OCI-LY1 (cell line): ENCODE data around the gene RAB39B.
A peak's percentile ranks its signal among the peaks of the same experiment; 100 is the strongest.

Experiments used
- H2AFZ ChIP-seq: fragments of 200-600 bp; sonication (generic), shearing (Covaris generic); 2 replicates; pipeline ENCODE4 v1.6.0; 2014; ENCODE audit warnings: antibody characterized with exemption, mild to moderate bottlenecking, low read length
- H3F3A ChIP-seq: fragments of 200-600 bp; sonication (generic), shearing (Covaris generic); 2 replicates; pipeline ENCODE4 v1.6.0; 2014; ENCODE audit warnings: mild to moderate bottlenecking, antibody characterized with exemption, low read length, moderate library complexity; ENCODE audit not compliant: insufficient read depth
- H3K27ac ChIP-seq: fragments of 200-600 bp; sonication (generic); 2 replicates; pipeline ENCODE4 v1.5.1; 2014; ENCODE audit warnings: low read length, mixed run types, mild to moderate bottlenecking, low read depth; ENCODE audit not compliant: poor library complexity, severe bottlenecking
- H3K27me3 ChIP-seq: fragments of 200-600 bp; sonication (generic); 2 replicates; pipeline ENCODE4 v1.6.0; 2014; ENCODE audit warnings: antibody characterized with exemption, mild to moderate bottlenecking, low read length, moderate library complexity; ENCODE audit not compliant: insufficient read depth
- H3K36me3 ChIP-seq: fragments of 200-600 bp; sonication (generic); 2 replicates; pipeline ENCODE4 v1.6.1; 2014; ENCODE audit warnings: mild to moderate bottlenecking, antibody characterized with exemption, low read length, moderate library complexity, mixed read lengths; ENCODE audit not compliant: insufficient read depth
- H3K4me1 ChIP-seq: fragments of 200-600 bp; sonication (generic); 2 replicates; pipeline ENCODE4 v1.5.1; 2014; ENCODE audit warnings: mild to moderate bottlenecking, low read length, moderate library complexity; ENCODE audit not compliant: insufficient read depth, severe bottlenecking
- H3K4me2 ChIP-seq: fragments of 200-600 bp; sonication (generic), shearing (Covaris generic); 2 replicates; pipeline ENCODE4 v1.6.1; 2014; ENCODE audit warnings: low read length
- H3K4me3 ChIP-seq: fragments of 200-600 bp; sonication (generic); 2 replicates; pipeline ENCODE4 v1.5.1; 2014; ENCODE audit warnings: low read length, low read depth, mild to moderate bottlenecking, mixed read lengths; ENCODE audit not compliant: poor library complexity, severe bottlenecking
- H3K79me2 ChIP-seq: fragments of 200-600 bp; shearing (Covaris generic); 2 replicates; pipeline ENCODE4 v1.6.1; 2016; ENCODE audit warnings: mixed run types, low read length, mixed read lengths; ENCODE audit not compliant: insufficient read depth
- H3K9ac ChIP-seq: fragments of 200-600 bp; sonication (generic), shearing (Covaris generic); 2 replicates; pipeline ENCODE4 v1.6.1; 2014; ENCODE audit warnings: mild to moderate bottlenecking, low read length, mixed read lengths
- H3K9me2 ChIP-seq: fragments of 200-600 bp; sonication (generic), shearing (Covaris generic); 2 replicates; pipeline ENCODE4 v1.6.1; 2014; ENCODE audit warnings: low read depth, mild to moderate bottlenecking, low read length, mixed read lengths
- H3K9me3 ChIP-seq: fragments of 200-600 bp; shearing (Covaris generic); 2 replicates; pipeline ENCODE4 v1.6.1; 2014; ENCODE audit warnings: low read length, mixed read lengths
- H4K20me1 ChIP-seq: fragments of 200-600 bp; sonication (generic), shearing (Covaris generic); 2 replicates; pipeline ENCODE4 v1.6.0; 2016; ENCODE audit warnings: mild to moderate bottlenecking, low read length; ENCODE audit not compliant: insufficient read depth
- CTCF ChIP-seq: fragments of 200-600 bp; sonication (generic), shearing (Covaris generic); IDR thresholded peaks from 2 replicates; pipeline ENCODE4 v1.5.1; 2017; ENCODE audit warnings: mild to moderate bottlenecking, antibody characterized with exemption, low read length, moderate library complexity, mixed read lengths
- EZH2 ChIP-seq: fragments of 200-600 bp; sonication (generic), shearing (Covaris generic); IDR thresholded peaks from 2 replicates; pipeline ENCODE4 v1.8.0; 2017; ENCODE audit warnings: borderline replicate concordance, mixed run types, mild to moderate bottlenecking, antibody characterized with exemption, low read length, moderate library complexity, mixed read lengths

Gene RAB39B

GRCh38 chrX:155216940-155217440 lies 47.3 kb downstream of the RAB39B start:
- Histone ChIP-seq H3K9me3 (no peaks in the 10 kb centered on the region), H3K4me2 (peak overlapping the region; percentile 88), H4K20me1 (no peaks in the 10 kb centered on the region), H3K27me3 (no peaks in the 10 kb centered on the region), H3K9me2 (no peaks in the 10 kb centered on the region), H3K36me3 (peaks cover 24% of the 10 kb centered on the region), H3K27ac (no peak overlapping the region), H3F3A (no peaks in the 10 kb centered on the region), H3K4me3 (peak overlapping the region; percentile 95), H3K4me1 (peaks cover 21% of the 10 kb centered on the region), H2AFZ (no peak overlapping the region), H3K9ac (peak overlapping the region; percentile 97), H3K79me2 (peaks cover 28% of the 10 kb centered on the region)
- 0 out of 2 replicates have a peak, but pooled peaks have one; percentile 4 for TF ChIP-seq CTCF
- no peak for TF ChIP-seq EZH2

- Histone ChIP-seq H2AFZ (0 out of 2 replicates have a peak within 1 kb of the TSS, but pooled peaks have one; percentile 41), H3K79me2 (peaks cover 28% of the 10 kb centered on the region), H4K20me1 (no peaks in the 10 kb centered on the region), H3K36me3 (peaks cover 17% of the 10 kb centered on the region), H3K9ac (peak within 1 kb of the TSS; percentile 97), H3K4me1 (peaks cover 21% of the 10 kb centered on the region), H3K9me2 (no peaks in the 10 kb centered on the region), H3K27ac (peak within 1 kb of the TSS; percentile 68), H3K4me2 (peak within 1 kb of the TSS; percentile 88), H3F3A (no peaks in the 10 kb centered on the region), H3K9me3 (no peaks in the 10 kb centered on the region), H3K27me3 (no peaks in the 10 kb centered on the region), H3K4me3 (peak within 1 kb of the TSS; percentile 95)
- TF ChIP-seq EZH2 (no peak), CTCF (peak; percentile 45; the same call in 1 of the 2 replicates)
Measured at GRCh38 chrX:155216179-155216939, 47.9 kb downstream of the RAB39B start, which contains the start of gene VBP1. Gene VBP1, plus strand, starts transcription at chrX:155216460. Its CDS starts 23 bp downstream, at chrX:155216483.

GRCh38 chrX:155215443-155216178 lies 48.7 kb downstream of the RAB39B start:
- Histone ChIP-seq H3K9me2 (no peaks in the 10 kb centered on the region), H4K20me1 (no peaks in the 10 kb centered on the region), H3K27me3 (no peaks in the 10 kb centered on the region), H3K4me2 (peak overlapping the region; percentile 88), H3K9ac (peak overlapping the region; percentile 75), H3K9me3 (no peaks in the 10 kb centered on the region), H3K27ac (peak overlapping the region; percentile 39), H3K4me3 (peak overlapping the region; percentile 95), H2AFZ (0 out of 2 replicates have a peak overlapping the region, but pooled peaks have one; percentile 41), H3K4me1 (peaks cover 21% of the 10 kb centered on the region), H3F3A (no peaks in the 10 kb centered on the region), H3K36me3 (peaks cover 10% of the 10 kb centered on the region), H3K79me2 (peaks cover 28% of the 10 kb centered on the region)
- no peak for TF ChIP-seq CTCF
- no peak for TF ChIP-seq EZH2
